GM18867 (cell line): ENCODE measurements around the gene DNPEP.
A peak's percentile ranks its signal among the peaks of the same experiment; 100 is the strongest.

Source experiments
- ATAC-seq: cut with Tn5 transposase; IDR thresholded peaks from one replicate; pipeline ENCODE4 v1.9.1; 2021; ENCODE audit warnings: mild to moderate bottlenecking, moderate library complexity; ENCODE audit not compliant: unreplicated experiment

The DNPEP gene

GRCh38 chr2:219387306-219388120 is at the start of gene DNPEP:
TSS of gene DNPEP (minus strand) at chr2:219387912. CDS start at chr2:219387794, 118 bp downstream.
- peak; percentile 54 for ATAC-seq

GRCh38 chr2:219437141-219437540 is 49.4 kb upstream of the DNPEP start:
- no peak for ATAC-seq

GRCh38 chr2:219436491-219436890 is 48.8 kb upstream of the DNPEP start:
- no peak for ATAC-seq

GRCh38 chr2:219435701-219436100 is 48.0 kb upstream of the DNPEP start:
- no peak for ATAC-seq

GRCh38 chr2:219434718-219435525 is 47.2 kb upstream of the DNPEP start, which contains the start of gene SPEG:
TSS of gene SPEG (plus strand) at chr2:219434843. CDS start at chr2:219434978, 135 bp downstream.
- ATAC-seq: no peak

GRCh38 chr2:219434468-219434717 is 46.7 kb upstream of the DNPEP start:
- no peak for ATAC-seq

- ATAC-seq: no peak
Measured at GRCh38 chr2:219433666-219434467, 46.2 kb upstream of the DNPEP start.

- ATAC-seq: peak; percentile 58
Measured at GRCh38 chr2:219430633-219431615, 43.2 kb upstream of the DNPEP start.

GRCh38 chr2:219429958-219430606 is 42.4 kb upstream of the DNPEP start:
- no peak for ATAC-seq

GRCh38 chr2:219428469-219428868 is 40.8 kb upstream of the DNPEP start:
- ATAC-seq: no peak

GRCh38 chr2:219426534-219427136 is 38.9 kb upstream of the DNPEP start:
- ATAC-seq: no peak

- no peak for ATAC-seq
Measured at GRCh38 chr2:219426068-219426443, 38.3 kb upstream of the DNPEP start.

- ATAC-seq: no peak
Measured at GRCh38 chr2:219425238-219426067, 37.7 kb upstream of the DNPEP start.

GRCh38 chr2:219423652-219424377 is 36.1 kb upstream of the DNPEP start:
- ATAC-seq: no peak

GRCh38 chr2:219422952-219423534 is 35.3 kb upstream of the DNPEP start:
- ATAC-seq: no peak

GRCh38 chr2:219421323-219421722 is 33.6 kb upstream of the DNPEP start:
- ATAC-seq: no peak

- ATAC-seq: no peak
Measured at GRCh38 chr2:219420687-219421086, 33.0 kb upstream of the DNPEP start.
